Brain microvascular endothelial cell (primary cell): ENCODE results near the gene CEBPZOS.
A peak's percentile ranks its signal among the peaks of the same experiment; 100 is the strongest.

ENCODE experiments used
- DNase-seq: peaks from one replicate; pipeline ENCODE4 v3.0.0-alpha.2; 2020
- H3K27ac ChIP-seq: fragments of 250-450 bp; sonication (Bioruptor Pico); 2 replicates; pipeline ENCODE4 v1.5.1; 2020; ENCODE audit warnings: mild to moderate bottlenecking, moderate library complexity
- H3K27me3 ChIP-seq: fragments of 250-450 bp; sonication (Bioruptor Pico); replicated peaks from 2 replicates; pipeline ENCODE4 v1.5.1; 2020; ENCODE audit warnings: mild to moderate bottlenecking
- H3K36me3 ChIP-seq: fragments of 250-450 bp; sonication (Bioruptor Pico); replicated peaks from 2 replicates; pipeline ENCODE4 v1.5.1; 2020; ENCODE audit warnings: mild to moderate bottlenecking
- H3K4me3 ChIP-seq: 2 replicates; pipeline ENCODE4 v1.5.1; 2011; ENCODE audit warnings: low read depth, mild to moderate bottlenecking, control low read depth, low read length, moderate library complexity
- CTCF ChIP-seq: IDR thresholded peaks from 2 replicates; pipeline ENCODE4 v1.5.1; 2011; ENCODE audit warnings: low read depth, mild to moderate bottlenecking, moderate library complexity, low read length, control low read depth, inconsistent platforms; ENCODE audit errors: missing control alignments
- in situ Hi-C: cut with HindIII; loops from 2 replicates; pipeline ENCODE4 v1.10.0; 2017; ENCODE audit warnings: low sequenced_read_pairs, low pct_ligation_motif_present

Gene CEBPZOS

GRCh38 chr2:37188570-37188969, 7.7 kb upstream of the CEBPZOS start, which contains the start of gene SULT6B1:
TSS of gene SULT6B1 (minus strand) at chr2:37188670. CDS start at chr2:37188640, 30 bp downstream.
- TF ChIP-seq CTCF = no peak
- in situ Hi-C loops = no loop called here
- Histone ChIP-seq H3K27ac (peak within 1 kb of the TSS; percentile 4), H3K27me3 (no peaks in the 10 kb centered on the region), H3K4me3 (no peak within 1 kb of the TSS), H3K36me3 (no peaks in the 10 kb centered on the region)
- no peak for DNase-seq

DNA sequence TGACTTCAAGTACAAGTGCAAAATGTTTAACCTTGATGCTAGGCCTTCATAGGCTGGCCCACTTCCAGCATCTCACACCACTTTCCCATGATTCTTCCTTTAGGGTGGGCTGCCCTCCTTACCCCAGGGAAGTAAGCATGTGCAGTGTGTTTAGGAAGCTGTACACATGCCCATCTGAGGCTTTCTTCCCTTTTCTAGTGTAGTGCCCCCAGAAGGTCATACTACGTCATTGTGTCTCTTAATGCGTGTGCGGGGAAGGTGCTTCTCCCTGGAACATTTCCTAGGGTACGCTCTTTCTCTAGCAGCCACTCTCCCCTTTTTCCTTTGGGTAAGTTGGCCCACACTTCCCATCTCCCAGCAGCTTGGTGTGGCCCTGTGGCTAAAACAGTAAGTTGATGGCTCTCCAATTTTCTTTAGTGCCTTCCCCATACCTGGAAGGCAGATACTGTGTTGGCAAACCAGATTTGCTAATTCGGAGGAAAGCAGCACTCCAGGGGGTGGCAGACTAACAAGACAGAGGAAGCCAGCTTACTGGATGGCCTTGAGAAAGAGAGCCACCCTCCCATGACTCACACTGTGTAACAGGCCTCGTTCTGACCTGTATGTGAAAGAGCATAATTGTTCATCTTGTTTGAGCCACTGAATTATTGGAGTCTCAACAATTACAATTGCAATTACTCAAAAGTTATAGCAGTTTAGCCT, 6.7 kb upstream of the CEBPZOS start:
- DNase-seq = peak; percentile 90
- Histone ChIP-seq H3K4me3 (no peak overlapping the region), H3K36me3 (no peaks in the 10 kb centered on the region), H3K27ac (peak overlapping the region; percentile 4), H3K27me3 (no peaks in the 10 kb centered on the region)
- in situ Hi-C loops = no loop called here
- peak; percentile 22 for TF ChIP-seq CTCF

- in situ Hi-C loops = no loop called here
- H3K27ac ChIP-seq = no peak overlapping the region
Observed at GRCh38 chr2:37190290-37190689, 6.0 kb upstream of the CEBPZOS start.

DNA sequence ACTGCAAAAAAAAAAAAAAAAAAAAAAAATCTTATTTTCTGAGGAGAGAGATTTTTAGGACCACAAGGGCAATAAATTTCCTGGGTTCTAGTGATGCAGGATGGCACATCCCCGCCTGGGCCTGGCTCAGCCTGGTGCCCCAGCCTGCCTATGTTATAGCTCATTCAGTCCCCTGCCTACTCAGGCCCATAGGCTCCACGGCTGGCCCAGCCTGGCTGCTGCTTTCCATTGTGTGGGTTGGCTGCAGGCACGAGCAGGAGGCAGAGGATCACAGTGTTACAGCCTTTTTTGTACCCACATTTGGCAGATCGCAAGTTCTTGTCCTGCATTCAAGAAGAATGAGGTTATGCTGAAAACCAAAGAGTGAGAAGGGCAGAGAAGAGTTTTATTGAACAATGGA, 5.0 kb upstream of the CEBPZOS start:
- no peaks in the 10 kb centered on the region for H3K36me3 ChIP-seq
- no peak for DNase-seq
- H3K27me3 ChIP-seq = no peaks in the 10 kb centered on the region
- TF ChIP-seq CTCF = no peak
- in situ Hi-C loops = no loop called here
- H3K27ac ChIP-seq = no peak overlapping the region
- no peak overlapping the region for H3K4me3 ChIP-seq

More at GRCh38 chr2:37190290-37190689, 6.0 kb upstream of the CEBPZOS start:
- H3K27me3 ChIP-seq = no peaks in the 10 kb centered on the region
- DNase-seq = no peak
- no peak for TF ChIP-seq CTCF
- H3K4me3 ChIP-seq = no peak overlapping the region
- H3K36me3 ChIP-seq = no peaks in the 10 kb centered on the region

GRCh38 chr2:37191747-37192146, 4.5 kb upstream of the CEBPZOS start:
- no peak for DNase-seq
- no peaks in the 10 kb centered on the region for H3K27me3 ChIP-seq
- in situ Hi-C loops = no loop called here

More at GRCh38 chr2:37191747-37192146, 4.5 kb upstream of the CEBPZOS start:
- Histone ChIP-seq H3K36me3 (no peaks in the 10 kb centered on the region), H3K27ac (no peak overlapping the region), H3K4me3 (no peak overlapping the region)
- no peak for TF ChIP-seq CTCF
